ENCODE measurements around the gene SPG21.

DNA sequence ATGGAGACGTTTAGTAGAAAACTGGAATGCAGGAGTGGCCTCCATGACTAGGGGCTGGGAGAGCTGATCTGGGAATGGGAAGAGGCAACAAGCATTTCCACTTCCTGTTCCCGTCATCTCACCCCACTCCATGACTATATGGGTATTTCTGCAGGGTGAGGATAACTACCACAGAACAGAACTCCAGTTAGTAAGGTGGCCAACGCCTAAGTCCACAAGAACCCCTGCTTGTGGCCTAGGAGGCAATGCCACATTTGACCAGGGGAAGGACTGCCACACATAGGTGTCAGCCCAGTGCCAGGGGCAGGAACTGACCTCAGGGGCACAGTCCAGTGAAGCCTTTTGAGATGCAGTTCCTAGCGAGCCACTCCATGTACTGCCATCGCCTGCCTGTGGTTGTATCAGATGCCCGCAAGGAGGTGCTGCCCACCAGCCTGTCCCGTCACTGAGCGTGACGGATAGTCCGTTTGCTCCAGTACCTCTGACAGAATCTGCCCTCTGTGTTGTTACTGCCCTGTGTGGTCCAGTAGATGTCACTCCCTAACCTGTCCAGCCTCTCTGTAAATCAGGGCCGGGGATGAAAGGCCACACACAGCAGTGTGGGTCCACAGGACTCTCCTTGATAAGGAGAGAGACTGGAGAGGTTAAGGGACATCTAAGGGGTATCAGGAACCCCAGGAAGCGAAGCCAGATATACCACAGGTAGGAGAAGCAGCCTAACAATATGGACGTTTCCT is 43.3 kb upstream of the SPG21 start:
- TF ChIP-seq POLR2AphosphoS5 (IDR thresholded peaks at IDR 0.05) (no peak), EZH2 (IDR thresholded peaks at IDR 0.05; ENCODE audit: borderline replicate concordance, insufficient read depth, low read length, poor library complexity, severe bottlenecking) (no peak), EP300 (conservative IDR thresholded peaks at IDR 0.05; ENCODE audit: poor library complexity, severe bottlenecking) (no peak)
- TF ChIP-seq, protein P1, sequence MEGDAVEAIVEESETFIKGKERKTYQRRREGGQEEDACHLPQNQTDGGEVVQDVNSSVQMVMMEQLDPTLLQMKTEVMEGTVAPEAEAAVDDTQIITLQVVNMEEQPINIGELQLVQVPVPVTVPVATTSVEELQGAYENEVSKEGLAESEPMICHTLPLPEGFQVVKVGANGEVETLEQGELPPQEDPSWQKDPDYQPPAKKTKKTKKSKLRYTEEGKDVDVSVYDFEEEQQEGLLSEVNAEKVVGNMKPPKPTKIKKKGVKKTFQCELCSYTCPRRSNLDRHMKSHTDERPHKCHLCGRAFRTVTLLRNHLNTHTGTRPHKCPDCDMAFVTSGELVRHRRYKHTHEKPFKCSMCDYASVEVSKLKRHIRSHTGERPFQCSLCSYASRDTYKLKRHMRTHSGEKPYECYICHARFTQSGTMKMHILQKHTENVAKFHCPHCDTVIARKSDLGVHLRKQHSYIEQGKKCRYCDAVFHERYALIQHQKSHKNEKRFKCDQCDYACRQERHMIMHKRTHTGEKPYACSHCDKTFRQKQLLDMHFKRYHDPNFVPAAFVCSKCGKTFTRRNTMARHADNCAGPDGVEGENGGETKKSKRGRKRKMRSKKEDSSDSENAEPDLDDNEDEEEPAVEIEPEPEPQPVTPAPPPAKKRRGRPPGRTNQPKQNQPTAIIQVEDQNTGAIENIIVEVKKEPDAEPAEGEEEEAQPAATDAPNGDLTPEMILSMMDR (IDR thresholded peaks at IDR 0.05; ENCODE audit: poor library complexity, severe bottlenecking): peak; percentile 15
- TF ChIP-seq, protein P2, sequence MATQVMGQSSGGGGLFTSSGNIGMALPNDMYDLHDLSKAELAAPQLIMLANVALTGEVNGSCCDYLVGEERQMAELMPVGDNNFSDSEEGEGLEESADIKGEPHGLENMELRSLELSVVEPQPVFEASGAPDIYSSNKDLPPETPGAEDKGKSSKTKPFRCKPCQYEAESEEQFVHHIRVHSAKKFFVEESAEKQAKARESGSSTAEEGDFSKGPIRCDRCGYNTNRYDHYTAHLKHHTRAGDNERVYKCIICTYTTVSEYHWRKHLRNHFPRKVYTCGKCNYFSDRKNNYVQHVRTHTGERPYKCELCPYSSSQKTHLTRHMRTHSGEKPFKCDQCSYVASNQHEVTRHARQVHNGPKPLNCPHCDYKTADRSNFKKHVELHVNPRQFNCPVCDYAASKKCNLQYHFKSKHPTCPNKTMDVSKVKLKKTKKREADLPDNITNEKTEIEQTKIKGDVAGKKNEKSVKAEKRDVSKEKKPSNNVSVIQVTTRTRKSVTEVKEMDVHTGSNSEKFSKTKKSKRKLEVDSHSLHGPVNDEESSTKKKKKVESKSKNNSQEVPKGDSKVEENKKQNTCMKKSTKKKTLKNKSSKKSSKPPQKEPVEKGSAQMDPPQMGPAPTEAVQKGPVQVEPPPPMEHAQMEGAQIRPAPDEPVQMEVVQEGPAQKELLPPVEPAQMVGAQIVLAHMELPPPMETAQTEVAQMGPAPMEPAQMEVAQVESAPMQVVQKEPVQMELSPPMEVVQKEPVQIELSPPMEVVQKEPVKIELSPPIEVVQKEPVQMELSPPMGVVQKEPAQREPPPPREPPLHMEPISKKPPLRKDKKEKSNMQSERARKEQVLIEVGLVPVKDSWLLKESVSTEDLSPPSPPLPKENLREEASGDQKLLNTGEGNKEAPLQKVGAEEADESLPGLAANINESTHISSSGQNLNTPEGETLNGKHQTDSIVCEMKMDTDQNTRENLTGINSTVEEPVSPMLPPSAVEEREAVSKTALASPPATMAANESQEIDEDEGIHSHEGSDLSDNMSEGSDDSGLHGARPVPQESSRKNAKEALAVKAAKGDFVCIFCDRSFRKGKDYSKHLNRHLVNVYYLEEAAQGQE (IDR thresholded peaks at IDR 0.05; ENCODE audit: borderline replicate concordance): no peak
